Bone marrow (tissue), 2 donors: Measurements from ENCODE around the gene C19orf81.
"Not testable (repeated sequence)": the region's sequence is repeated elsewhere in the genome, so short reads cannot be mapped to it uniquely, and the experiment has no call there.

ENCODE experiments used
- DNase-seq, 2 donors: peaks; one replicate each; lab custom pipeline; 2025; lab: John Stamatoyannopoulos, UW

The C19orf81 gene

DNA sequence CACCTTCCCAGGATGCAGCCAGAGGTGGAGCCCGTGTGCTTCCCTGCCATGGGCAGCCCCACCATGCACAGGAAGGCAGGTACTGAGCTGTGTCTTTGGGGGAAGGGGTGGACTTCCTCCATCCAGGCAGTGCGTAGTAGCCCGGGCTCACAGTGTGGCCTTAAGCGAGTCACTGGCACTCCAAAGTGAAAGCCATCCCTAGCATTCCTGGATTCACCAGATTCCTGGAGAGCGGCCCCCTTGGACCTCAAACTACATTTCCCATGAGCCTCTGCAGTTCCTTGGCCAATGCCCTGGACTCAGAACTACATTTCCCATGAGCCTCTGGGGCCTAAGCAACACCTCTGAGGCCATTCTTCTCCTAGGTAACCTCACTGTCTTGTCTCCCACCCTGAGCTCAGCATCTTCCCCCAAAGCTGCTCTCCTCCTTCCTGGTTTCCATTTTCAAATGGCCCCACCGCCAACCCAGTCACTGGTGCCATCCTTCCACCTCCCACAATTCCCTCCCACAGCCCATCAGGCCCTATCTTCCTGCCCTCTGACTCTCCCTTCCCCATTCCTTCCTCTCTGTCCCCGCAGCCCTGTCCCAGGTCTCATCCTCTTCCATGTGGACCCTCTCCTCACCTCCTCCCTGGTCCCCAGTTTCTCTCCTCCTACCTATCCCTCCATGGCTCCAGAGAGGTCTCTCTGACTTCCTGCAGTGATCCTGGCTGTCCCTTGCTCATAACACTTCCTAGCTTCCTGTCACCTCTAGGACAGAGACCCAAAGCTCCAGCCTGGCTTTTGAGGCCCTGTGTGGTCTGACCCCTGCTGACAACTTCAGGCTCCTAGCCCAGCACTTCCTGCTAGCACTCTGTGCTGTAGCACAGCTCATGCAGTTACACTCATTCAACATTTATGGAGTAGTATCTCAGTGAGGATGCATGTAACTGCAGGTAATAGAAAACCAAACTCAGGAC, at the start of gene C19orf81:
TSS of gene C19orf81 (plus strand) at position 13 of the 959 bp plus-strand sequence. CDS start at position 13, 0 bp downstream.
- DNase-seq = no peak

DNA sequence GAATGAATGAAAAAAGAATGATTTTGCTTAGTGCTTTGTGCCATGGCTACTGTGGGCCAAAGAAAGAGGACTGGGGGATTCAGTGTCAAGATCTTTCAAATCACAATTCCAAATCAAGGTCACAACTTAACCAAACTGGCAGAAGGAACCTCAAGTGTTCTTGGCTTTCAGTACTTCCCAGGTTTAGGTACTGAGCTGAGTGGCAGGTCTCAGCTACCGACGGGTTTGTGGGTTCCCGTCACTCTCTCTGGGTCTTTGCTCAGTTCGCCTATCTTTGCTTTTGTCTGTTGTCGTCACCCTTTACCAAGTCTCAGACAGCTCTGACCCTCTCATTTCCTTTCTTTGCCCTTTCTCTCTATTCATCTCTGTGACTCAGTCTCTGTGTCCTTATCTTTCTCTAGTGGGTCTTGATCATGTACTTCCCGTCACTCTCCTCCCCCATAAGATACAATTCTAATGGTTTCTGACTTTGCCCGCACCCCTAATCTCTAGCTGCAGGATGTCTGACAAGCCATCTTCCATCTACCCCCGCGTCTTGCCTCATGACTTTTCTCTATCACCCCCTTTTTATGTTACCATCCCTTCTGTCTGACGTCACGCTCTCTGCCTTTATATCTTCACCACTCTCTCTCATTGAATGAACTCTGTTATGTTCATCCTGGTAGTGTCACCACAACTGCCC, 47.7 kb upstream of the C19orf81 start:
- DNase-seq = no peak

DNA sequence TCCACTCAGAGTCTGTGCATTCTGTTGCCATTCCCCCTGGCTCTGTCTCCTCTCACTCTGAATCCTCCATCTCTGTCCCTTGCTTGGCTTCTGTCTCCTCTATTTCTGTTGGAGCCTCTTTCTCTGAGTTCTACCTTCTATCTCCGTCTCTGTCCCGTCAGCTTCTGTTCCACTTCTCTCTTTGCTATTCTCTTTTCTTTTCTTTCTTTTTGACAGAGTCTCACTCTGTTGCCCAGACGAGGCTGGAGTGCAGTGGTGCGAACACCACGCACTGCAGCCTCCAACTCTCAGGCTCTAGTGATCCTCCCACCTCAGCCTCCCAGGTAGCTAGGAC, 47.2 kb upstream of the C19orf81 start:
- DNase-seq = no peak

DNA sequence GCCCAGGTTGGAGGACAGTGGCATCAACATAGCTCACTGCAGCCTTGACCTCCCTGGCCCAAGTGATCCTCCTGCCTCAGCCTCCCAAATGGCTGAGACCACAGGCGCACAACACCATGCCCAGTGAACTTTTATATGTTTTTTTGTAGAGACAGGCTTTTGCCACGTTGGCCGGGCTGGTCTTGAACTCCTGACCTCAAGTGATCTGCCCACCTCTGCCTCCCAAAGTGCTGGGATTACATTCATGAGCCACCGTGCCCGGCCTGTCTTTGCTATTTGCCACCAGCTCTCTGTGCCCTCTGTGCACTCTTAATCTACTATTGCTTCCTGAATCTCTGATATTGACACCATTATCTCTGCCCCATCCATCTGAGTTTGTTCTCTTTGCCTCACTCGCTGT, 46.7 kb upstream of the C19orf81 start:
- no peak for DNase-seq

DNA sequence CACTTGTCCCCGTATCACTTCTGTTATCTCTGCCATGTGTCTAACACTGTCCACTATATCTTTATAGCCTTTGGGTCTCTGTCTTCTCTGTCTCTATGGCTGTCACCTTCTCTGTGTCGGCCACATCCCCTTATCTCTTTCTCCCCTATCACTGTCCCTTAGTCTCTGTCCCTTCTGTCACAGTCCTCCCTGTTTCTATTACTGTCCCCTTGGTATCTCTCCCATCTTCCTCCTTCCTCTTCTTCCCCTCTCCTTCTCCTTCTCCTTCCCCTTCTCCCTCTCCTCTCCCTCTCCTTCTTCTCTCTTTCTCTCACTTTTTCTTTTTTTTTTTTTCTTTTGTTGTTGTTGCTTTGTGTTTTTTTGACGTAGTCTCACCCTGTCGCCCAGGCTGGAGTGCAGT, 46.3 kb upstream of the C19orf81 start:
- no peak for DNase-seq

DNA sequence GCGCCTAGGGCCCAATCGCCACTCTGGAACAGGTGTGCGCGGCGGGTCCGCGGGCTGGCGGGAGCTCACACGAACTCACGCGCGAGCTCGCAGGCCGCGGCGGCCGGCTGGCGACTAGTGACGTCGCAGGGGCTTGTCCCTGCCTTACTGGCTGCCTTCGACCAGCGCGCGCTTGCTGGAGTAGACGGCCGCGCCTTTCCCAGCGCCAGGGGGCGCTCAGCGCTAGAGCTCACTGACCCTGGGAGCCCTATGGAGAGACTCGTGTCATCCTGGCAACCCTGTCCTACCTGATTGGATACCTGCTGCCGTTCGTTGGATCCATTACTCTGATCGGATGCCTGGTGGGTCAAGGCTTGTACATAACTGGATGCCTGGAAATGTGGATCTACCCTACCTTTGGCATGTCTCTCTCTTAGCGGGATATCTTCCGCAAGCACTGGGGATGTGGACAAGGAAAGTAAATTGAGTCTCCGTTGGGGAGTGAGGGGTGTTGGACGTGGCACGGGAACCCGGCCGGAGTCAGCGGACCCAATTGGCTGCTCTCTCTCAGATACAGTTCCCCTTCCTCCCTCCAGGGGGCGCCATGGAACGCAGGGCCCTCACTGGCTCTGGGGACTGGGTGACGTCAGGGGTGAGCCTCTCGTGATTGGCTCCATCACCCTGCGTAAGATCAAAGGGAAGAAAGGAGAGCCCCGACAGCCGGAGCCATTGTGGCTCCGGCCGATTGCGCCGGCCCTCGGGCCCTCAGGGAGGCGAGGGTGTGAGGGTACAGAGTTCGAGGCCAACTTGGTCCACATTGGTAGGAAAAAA, 44.8 kb upstream of the C19orf81 start:
- not testable (repeated sequence) for DNase-seq

DNA sequence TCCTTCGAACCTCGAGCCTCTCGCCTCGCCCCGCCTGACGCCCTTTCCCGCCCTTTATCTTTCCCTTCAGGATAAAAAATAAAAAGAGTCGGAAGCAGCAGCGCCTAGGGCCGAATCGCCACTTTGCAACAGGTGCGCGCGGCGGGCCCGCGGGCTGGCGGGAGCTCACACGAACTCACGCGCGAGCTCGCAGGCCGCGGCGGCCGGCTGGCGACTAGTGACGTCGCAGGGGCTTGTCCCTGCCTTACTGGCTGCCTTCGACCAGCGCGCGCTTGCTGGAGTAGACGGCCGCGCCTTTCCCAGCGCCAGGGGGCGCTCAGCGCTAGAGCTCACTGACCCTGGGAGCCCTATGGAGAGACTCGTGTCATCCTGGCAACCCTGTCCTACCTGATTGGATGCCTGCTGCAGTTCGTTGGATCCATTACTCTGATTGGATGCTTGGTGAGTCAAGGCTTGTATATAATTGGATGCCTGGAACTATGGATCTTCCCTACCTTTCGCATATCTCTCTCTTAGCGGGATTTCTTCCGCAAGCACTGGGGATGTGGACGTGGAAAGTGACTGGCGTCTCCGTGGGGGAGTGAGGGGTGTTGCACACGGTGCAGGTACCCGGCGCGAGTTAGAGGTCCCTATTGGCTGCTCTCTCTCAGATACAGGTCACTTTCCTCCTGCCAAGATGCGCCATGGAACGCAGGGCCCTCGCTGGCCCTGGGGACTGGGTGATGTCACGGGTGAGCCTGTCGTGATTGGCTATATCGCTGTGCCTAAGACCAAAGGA, 43.0 kb upstream of the C19orf81 start:
- not testable (repeated sequence) for DNase-seq

DNA sequence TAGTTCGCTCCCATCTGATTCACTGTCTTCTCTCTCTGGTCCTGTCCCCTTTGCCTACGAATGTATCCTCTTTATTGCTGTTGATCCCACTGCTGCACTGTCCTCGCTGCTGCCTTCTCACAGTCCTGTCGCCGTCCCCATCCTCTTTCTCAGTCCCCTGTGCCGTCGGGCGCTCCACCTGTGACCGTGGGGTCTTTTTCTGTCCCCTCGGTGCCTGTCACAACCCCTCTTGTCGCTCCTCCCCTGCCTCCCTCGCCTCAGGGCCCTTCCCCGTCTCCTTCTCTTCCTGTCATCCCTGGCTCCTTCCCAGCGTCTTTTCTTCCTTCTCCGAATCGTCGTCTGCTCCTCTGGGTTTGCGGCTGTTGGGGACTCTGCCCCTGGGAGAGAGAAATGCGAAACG, 41.9 kb upstream of the C19orf81 start:
- no peak for DNase-seq

DNA sequence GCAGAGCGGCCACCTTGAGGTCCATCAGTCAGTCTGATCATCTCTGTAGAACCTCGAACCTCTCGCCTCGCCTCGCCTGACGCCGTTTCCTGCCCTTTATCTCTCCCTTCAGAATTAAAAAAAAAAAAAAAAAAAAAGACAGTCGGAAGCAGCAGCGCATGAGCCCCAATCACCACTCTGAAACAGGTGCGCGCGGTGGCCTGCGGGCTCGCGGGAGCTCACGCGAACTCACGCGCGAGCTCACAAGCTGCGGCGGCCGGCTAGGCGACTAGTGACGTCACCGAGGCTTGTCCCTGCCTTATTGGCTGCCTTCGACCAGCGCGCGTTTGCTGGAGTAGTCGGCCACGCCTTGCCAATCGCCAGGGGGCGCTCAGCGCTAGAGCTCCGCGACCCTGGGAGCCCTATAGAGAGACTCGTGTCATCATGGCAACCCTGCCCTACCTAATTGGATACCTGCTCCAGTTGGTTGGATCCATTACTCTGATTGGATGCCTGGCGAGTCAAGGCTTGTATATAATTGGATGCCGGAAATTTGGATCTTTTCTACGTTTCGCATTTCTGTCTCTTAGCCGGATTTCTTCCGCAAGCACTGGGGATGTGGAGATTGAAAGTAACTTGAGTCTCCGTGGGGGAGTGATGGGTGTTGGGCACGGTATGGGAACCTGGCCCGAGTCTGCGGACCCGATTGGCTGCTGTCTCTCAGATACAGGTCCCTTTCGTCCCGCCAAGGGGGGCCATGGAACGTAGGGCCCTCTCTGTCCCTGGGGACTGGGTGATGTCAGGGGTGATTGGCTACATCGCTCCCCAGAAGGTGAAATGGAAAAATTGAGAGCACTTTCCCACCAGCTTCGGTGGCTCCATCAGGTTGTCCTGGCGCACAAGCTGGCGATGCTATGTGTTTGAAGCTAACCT, 41.1 kb upstream of the C19orf81 start:
- peak; percentile 18 for DNase-seq

DNA sequence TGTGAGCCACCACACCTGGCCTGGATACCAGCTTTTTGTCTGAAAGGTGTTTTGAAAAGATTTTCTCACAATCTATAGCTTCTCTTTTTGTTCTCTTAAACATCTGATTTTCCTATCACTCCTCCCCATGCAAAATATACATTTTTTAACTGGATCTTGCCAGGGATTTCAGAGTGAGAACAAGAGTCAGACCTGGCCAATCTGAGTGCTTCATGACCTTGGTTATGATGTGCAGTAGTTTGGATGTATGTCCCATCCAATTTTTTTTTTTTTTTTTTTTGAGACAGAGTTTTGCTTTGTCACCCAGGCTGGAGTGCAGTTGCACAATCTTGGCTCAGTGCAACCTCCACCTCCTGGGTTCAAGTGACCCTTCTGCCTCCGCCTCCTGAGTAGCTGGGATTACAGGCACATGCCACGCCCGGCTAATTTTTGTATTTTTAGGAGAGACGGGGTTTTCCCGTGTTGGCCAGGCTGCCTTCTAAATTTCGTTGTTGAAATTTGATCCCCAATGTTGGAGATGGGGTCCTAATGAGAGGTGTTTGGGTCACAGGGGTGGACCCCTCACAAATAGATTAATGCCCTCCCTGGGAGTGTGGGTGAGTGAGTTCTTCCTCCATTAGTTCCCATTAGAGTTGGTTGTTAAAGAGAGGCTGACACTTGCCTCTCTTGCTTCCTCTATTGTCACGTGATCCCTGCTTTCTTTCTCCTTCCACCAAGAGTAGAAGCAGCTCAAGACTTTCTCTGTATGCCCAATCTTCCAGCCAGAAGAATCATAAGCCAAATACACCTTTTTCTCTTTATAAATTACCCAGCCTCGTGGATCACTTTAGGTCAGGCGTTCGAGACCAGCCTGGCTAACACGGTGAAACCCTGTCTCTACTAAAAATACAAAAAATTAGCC, 36.5 kb upstream of the C19orf81 start:
- not testable (repeated sequence) for DNase-seq

DNA sequence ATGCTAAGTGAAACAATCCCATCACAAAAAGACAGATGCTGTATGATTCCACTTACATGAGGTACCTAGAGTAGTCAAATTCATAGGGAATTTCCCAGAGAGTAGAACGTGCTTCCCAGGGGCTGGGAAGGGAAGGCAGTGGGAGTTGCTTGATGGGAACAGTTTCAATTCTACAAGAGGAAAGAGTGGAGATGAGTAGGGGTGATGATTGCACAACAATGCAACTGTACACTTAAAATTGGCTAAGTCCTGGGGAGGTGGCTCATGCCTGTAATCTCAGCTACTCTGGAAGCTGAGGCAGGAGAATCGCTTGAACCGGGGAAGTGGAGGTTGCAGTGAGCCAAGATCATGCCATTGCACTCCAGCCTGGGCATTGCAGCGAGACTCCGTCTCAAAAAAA, 30.9 kb upstream of the C19orf81 start:
- DNase-seq = not testable (repeated sequence)

DNA sequence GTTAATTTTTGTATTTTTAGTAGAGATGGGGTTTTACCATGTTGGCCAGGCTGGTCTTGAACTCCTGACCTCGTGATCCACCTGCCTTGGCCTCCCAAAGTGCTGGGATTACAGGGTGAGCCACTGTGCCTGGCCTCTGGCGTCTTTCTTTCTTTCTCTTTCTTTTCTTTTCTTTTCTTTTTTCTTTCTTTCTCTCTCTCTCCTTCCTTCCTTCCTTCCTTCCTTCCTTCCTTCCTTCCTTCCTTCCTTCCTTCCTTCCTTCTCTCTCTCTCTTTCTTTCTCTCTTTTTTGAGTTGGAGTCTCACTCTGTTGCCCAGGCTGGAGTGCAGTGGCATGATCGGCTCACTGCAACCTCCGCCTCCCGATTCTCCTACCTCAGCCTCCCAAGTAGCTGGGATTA, 30.1 kb upstream of the C19orf81 start:
- DNase-seq = not testable (repeated sequence)

DNA sequence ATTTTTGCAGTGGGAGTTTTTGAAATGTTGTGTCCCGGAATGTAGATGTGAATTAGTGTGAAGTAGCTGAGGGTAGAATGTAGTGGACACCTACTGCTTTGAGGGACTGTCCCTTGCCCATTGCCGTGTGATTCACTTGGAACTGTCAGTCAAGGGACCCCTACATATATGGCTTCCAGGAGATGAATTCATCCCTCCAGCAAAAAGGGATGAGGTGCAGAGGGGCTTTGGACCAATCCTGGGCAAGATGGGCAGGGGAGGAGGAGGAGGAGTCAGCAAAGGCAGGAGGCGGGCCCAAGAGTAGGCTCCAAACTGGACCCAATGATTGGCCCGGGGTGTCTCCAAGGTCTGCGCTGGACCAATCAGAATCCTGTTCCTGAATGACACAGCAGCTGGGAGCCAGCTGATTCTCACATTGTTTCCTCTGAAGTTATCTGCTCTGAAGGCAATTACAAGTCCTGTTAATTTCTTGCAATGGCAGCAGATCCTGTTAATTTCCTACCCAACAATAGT, 28.8 kb upstream of the C19orf81 start:
- not testable (repeated sequence) for DNase-seq

DNA sequence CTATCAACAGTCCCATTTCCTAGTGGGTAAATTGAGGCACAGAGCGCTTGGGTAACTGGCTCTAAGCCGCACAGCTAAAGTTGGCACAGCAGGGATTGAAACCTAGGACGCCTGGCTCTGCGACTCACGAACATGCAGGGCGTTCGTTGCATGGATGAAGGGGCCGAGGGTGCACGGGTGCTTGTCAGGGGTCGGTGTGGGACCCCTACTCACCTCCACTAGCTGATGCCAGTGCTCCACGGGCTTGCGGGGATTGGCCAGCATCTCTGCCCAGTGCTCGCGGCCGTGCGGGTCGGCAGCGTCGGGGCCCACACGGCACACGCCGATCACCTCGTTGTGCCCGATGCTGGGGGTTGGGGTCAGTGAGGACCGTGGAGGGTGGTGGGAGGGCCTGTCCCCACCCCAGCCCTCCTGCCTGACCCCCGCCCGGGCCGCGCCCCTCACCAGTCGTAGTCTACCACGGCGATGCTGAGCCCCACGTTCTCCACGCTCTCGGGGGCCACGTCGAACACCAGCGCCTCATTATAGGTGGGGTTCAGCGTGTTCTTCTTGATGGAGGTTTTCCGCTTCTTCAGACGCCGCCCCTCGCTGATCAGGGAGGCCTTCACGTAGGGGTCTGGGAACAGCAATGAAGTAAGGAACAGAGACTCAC, 24.2 kb upstream of the C19orf81 start:
- no peak for DNase-seq

DNA sequence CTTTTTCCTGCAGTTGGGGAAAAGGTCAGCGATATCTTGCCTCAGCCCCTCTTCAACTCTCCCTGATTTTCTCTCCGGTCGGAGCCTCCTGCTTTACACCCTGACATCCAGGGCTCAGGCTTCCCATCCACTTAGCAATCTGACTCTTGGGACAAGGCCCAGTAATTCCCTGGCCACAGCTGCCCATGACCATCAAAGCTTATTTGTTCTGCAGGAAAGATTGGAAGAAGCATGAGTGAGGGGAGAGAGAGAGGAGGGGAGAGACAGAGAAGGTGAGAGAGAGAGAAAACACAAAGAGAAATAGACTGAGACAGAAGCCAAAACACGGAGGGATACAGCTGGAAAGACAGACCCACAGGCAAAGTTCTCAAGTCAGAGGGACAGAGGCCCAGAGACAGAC, 23.2 kb upstream of the C19orf81 start:
- no peak for DNase-seq

DNA sequence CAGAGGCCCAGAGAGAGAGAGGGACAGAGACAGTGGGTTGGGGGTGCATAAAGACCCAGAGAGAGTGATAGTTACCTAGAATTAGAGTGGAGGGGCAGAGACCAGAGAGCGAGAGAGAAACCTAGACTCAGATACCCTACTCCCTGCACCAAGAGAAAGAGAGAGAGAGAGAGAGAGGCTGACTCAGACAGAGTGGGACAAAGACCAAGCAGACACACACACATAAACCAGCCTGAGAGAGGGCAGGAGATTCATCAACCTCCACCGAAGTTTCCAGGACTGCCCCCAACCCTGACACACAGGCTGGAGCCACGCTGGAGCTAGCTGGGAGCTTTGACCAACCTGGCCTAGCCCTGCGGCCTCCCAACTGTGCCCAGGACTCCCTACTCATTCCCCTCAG, 22.4 kb upstream of the C19orf81 start:
- no peak for DNase-seq

DNA sequence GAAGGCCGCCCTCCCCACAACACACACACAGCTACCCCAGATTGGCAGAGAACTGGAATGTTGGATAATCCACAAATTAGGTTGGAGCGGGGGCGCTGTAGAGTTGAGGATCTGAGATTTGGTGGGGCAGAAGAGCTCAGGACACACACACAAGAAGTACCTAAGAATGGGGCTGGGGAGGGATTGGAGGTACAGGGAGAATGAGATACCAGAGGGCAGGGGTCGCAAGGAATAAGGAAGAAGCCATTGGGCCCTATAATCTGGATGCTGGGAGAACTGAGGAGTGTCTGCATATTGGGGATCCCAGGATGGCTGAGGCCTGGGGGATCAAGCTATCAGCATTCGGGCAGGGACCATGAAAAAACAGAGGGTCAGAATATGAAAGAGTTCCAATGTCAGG, 21.1 kb upstream of the C19orf81 start:
- no peak for DNase-seq

DNA sequence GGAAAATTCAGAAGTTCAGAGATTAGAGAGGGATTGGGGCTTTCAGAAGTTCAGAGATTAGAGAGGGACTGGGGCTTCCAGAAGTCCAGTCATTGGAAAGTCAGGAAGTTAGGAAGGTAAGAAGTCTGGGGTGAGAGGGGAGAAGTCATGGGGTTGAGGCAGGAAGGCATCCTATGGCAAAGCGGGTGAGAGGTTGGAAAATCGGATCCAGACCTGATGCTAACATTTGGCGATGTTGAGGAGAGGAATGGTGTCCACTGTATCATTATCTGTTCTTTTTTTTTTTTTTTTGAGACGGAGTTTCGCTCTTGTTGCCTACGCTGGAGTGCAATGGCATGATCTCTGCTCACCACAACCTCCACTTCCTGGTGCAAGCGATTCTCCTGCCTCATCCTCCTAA, 20.7 kb upstream of the C19orf81 start:
- DNase-seq = no peak

DNA sequence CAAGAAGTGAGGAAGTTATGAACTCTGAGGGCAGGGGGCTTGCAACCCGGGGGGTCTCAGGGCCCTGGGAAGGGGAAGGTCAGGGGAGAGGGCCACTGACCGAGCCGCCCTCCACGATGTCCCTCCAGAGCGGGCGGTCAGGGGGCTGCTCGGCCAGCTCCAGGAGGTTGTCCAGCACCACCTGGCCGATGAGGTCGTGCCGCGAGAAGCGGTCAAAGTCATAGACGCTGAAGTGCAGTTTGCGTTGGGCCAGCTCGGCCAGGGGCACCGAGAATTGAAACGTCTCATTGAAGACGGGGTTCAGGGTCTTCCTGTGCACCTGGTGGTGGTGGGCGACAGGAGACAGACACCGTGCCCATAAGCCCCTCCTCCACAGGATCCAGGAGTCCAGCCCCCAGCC, 20.1 kb upstream of the C19orf81 start:
- DNase-seq = no peak
